Smooth muscle cell (in vitro differentiated cells): Measurements from ENCODE around the gene UGGT2. TPM values are rescaled to one million over a fixed set of nuclear protein-coding genes. Genes with fewer than 3 reads are reported as not detected.
"Not testable (repeated sequence)": the region's sequence is repeated elsewhere in the genome, so short reads cannot be mapped to it uniquely, and the experiment has no call there.

Experiments
- DNase-seq: peaks from one replicate; lab custom pipeline; 2025; ENCODE audit not compliant: unreplicated experiment; lab: John Stamatoyannopoulos, UW
- H2AFZ ChIP-seq: fragments of 200-600 bp; sonication (generic); 2 replicates; pipeline ENCODE4 v1.6.0; 2016; ENCODE audit warnings: antibody characterized with exemption, low read depth, mild to moderate bottlenecking
- H3F3A ChIP-seq: fragments of 200-600 bp; sonication (generic); 2 replicates; pipeline ENCODE4 v1.6.0; 2017; ENCODE audit warnings: antibody characterized with exemption, low read depth
- H3K27ac ChIP-seq: fragments of 200-600 bp; sonication (generic); 2 replicates; pipeline ENCODE4 v1.5.1; 2016; ENCODE audit warnings: low read depth, mild to moderate bottlenecking
- H3K27me3 ChIP-seq: fragments of 200-600 bp; sonication (generic); 2 replicates; pipeline ENCODE4 v1.6.1; 2016; ENCODE audit warnings: low read depth, mild to moderate bottlenecking
- H3K36me3 ChIP-seq: fragments of 200-600 bp; sonication (generic); 2 replicates; pipeline ENCODE4 v1.5.1; 2016; ENCODE audit warnings: low read depth
- H3K4me1 ChIP-seq: fragments of 200-600 bp; sonication (generic); 2 replicates; pipeline ENCODE4 v1.5.1; 2016; ENCODE audit warnings: low read depth
- H3K4me2 ChIP-seq: fragments of 200-600 bp; sonication (generic); 2 replicates; pipeline ENCODE4 v1.6.0; 2016; ENCODE audit warnings: mild to moderate bottlenecking
- H3K4me3 ChIP-seq: fragments of 200-600 bp; sonication (generic); 2 replicates; pipeline ENCODE4 v1.5.1; 2016; ENCODE audit warnings: mild to moderate bottlenecking
- H3K79me2 ChIP-seq: fragments of 200-600 bp; sonication (generic); 2 replicates; pipeline ENCODE4 v1.6.0; 2016; ENCODE audit warnings: low read depth, mild to moderate bottlenecking
- H3K9ac ChIP-seq: fragments of 200-600 bp; sonication (generic); 2 replicates; pipeline ENCODE4 v1.6.0; 2016; ENCODE audit warnings: low read depth
- H3K9me3 ChIP-seq: fragments of 200-600 bp; sonication (generic); replicated peaks from 2 replicates; pipeline ENCODE4 v1.5.1; 2016; ENCODE audit warnings: low read depth
- H4K20me1 ChIP-seq: fragments of 200-600 bp; sonication (generic); 2 replicates; pipeline ENCODE4 v1.6.0; 2016; ENCODE audit warnings: low read depth
- WGBS: methylation state at CpG from one replicate; pipeline ENCODE4 v1.1.7; 2016; ENCODE audit warnings: low lambda C conversion rate; 5-methylcytosine and 5-hydroxymethylcytosine counted together
- polyA plus RNA-seq: library from polyadenylated mRNA; unstranded; fragments of >200 nt; fragmentation: Nextera tagmentation; extraction: Ambion mirVana; gene quantifications from 2 replicates; pipeline ENCODE4 v1.2.1, GENCODE V29; 2016
- total RNA-seq: library from RNA; depleted of rRNA; stranded (reverse); fragments of >200 nt; gene quantifications from 2 replicates; pipeline ENCODE4 v1.2.3, GENCODE V29; 2014
- TF ChIP-seq, protein P1 (sequence below): fragments of 200-600 bp; sonication (generic); IDR thresholded peaks from 2 replicates; pipeline ENCODE4 v1.5.1; 2017; ENCODE audit warnings: borderline replicate concordance, mild to moderate bottlenecking, antibody characterized with exemption; ENCODE audit not compliant: insufficient read depth, poor library complexity, severe bottlenecking

Gene UGGT2
- total and polyA plus RNA-seq, 2 experiments from 2014 or later = 27.4 to 67.2 TPM

- no peaks in the 10 kb centered on the region for H3F3A ChIP-seq
- H3K27me3 ChIP-seq = no peaks in the 10 kb centered on the region
- no peak overlapping the region for H3K9ac ChIP-seq
- H2AFZ ChIP-seq = no peak overlapping the region
- no peaks in the 10 kb centered on the region for H4K20me1 ChIP-seq
- DNase-seq = no peak
- TF ChIP-seq, protein P1, sequence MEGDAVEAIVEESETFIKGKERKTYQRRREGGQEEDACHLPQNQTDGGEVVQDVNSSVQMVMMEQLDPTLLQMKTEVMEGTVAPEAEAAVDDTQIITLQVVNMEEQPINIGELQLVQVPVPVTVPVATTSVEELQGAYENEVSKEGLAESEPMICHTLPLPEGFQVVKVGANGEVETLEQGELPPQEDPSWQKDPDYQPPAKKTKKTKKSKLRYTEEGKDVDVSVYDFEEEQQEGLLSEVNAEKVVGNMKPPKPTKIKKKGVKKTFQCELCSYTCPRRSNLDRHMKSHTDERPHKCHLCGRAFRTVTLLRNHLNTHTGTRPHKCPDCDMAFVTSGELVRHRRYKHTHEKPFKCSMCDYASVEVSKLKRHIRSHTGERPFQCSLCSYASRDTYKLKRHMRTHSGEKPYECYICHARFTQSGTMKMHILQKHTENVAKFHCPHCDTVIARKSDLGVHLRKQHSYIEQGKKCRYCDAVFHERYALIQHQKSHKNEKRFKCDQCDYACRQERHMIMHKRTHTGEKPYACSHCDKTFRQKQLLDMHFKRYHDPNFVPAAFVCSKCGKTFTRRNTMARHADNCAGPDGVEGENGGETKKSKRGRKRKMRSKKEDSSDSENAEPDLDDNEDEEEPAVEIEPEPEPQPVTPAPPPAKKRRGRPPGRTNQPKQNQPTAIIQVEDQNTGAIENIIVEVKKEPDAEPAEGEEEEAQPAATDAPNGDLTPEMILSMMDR = no peak
- H3K79me2 ChIP-seq = no peaks in the 10 kb centered on the region
- no peak overlapping the region for H3K4me3 ChIP-seq
- no peaks in the 10 kb centered on the region for H3K36me3 ChIP-seq
- no peak overlapping the region for H3K4me2 ChIP-seq
- H3K4me1 ChIP-seq = no peaks in the 10 kb centered on the region
- no peak overlapping the region for H3K27ac ChIP-seq
- H3K9me3 ChIP-seq = no peaks in the 10 kb centered on the region
- 44% methylated on average over 2 of the region's 2 CpGs for WGBS
Measured at GRCh38 chr13:95797016-95797415, 256.2 kb downstream of the UGGT2 start.

DNA sequence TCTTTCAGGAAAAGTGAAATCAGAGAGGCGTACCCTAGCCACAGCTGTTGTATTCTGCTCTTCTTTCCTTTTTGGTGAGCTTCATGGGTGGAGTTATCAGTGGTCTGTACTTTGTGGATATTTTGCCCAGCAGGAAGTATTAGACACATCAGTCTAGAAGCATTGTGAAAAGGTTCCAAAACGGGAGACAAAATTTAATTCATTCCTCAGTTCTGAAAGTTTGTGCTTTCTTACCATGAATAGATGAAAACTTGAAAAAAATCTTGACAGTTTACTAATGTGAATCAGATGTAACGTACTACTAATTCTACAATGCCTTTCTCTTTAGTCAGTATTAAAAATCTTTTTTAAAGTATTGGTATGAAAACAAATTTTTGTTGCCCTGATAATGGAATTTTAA is 259.4 kb downstream of the UGGT2 start:
- no peak for DNase-seq
- 97% methylated on average over 3 of the region's 3 CpGs for WGBS
- no peak overlapping the region for H3K4me2 ChIP-seq
- no peaks in the 10 kb centered on the region for H3K27me3 ChIP-seq
- no peaks in the 10 kb centered on the region for H3K4me1 ChIP-seq
- H3K27ac ChIP-seq = no peak overlapping the region
- H3K79me2 ChIP-seq = no peaks in the 10 kb centered on the region
- H3F3A ChIP-seq = no peaks in the 10 kb centered on the region
- TF ChIP-seq, protein P1 = no peak
- no peaks in the 10 kb centered on the region for H3K9me3 ChIP-seq
- H3K36me3 ChIP-seq = peaks cover 5% of the 10 kb centered on the region
- no peak overlapping the region for H3K4me3 ChIP-seq
- H4K20me1 ChIP-seq = peaks cover 3% of the 10 kb centered on the region
- no peak overlapping the region for H3K9ac ChIP-seq
- no peak overlapping the region for H2AFZ ChIP-seq

- H3F3A ChIP-seq = no peaks in the 10 kb centered on the region
- H2AFZ ChIP-seq = no peak overlapping the region
- no peaks in the 10 kb centered on the region for H3K79me2 ChIP-seq
- no peaks in the 10 kb centered on the region for H3K9me3 ChIP-seq
- no peak overlapping the region for H3K27ac ChIP-seq
- no peak overlapping the region for H3K4me3 ChIP-seq
- H3K4me1 ChIP-seq = no peaks in the 10 kb centered on the region
- WGBS = 79% methylated on average over 3 of the region's 3 CpGs
- no peak overlapping the region for H3K4me2 ChIP-seq
- H3K27me3 ChIP-seq = no peaks in the 10 kb centered on the region
- TF ChIP-seq, protein P1 = no peak
- H3K9ac ChIP-seq = no peak overlapping the region
- H4K20me1 ChIP-seq = peaks cover 3% of the 10 kb centered on the region
- no peak for DNase-seq
- H3K36me3 ChIP-seq = peaks cover 5% of the 10 kb centered on the region
Measured at GRCh38 chr13:95793018-95793555, 260.1 kb downstream of the UGGT2 start.

DNA sequence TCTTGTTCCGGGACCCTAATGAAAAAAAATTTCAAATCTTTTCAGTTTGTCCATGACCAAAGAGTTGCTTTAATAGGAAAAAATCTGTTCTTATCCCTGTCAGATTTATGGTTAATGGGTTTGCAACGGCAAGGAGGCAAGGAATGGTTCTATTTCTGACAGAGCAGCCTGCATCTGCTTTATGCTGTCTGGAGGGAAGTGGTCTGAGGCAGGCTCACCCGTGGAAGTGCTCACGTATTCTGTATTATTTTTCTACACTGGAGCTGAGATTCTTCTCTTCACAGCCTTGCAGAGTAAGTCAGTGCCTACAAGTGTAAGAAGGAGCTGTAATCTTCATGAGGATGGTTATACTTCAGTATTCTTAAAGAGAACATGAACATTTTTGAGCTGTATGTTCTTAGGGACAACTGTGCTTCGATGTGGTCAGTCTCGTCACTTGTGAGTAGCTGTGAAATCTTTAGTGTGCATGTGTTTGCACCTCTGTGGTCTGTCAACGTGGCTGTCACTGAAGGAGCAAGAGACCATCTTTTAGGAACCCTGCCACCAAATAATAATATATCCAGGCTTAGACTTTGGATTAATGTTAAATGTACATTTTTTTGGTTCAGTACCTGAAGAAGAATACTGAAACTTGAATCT is 262.0 kb downstream of the UGGT2 start:
- Histone ChIP-seq H3K79me2 (no peaks in the 10 kb centered on the region), H3K4me2 (no peak overlapping the region), H4K20me1 (peaks cover 3% of the 10 kb centered on the region), H3K36me3 (peaks cover 5% of the 10 kb centered on the region), H3K4me3 (no peak overlapping the region), H3K9ac (no peak overlapping the region), H3K9me3 (no peaks in the 10 kb centered on the region), H3K27ac (no peak overlapping the region), H2AFZ (no peak overlapping the region), H3K4me1 (no peaks in the 10 kb centered on the region), H3F3A (no peaks in the 10 kb centered on the region), H3K27me3 (no peaks in the 10 kb centered on the region)
- TF ChIP-seq, protein P1 = no peak
- 88% methylated on average over 7 of the region's 7 CpGs for WGBS
- no peak for DNase-seq

DNA sequence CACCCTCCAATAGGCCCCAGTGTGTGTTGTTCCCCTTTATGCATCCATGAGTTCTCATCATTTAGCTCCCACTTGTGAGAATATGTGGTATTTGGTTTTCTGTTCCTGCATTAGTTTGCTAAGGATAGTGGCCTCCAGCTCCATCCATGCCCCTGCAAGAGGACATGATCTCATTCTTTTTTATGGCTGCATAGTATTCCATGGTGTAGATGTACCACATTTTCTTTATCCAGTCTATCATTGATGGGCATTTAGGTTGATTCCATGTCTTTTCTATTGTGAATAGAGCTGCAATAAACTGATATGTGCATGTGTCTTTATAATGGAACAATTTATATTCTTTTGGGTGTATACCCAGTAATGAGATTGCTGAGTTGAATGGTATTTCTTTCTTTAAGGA is 263.9 kb downstream of the UGGT2 start:
- H3K36me3 ChIP-seq, H3K4me1 ChIP-seq, H3K9ac ChIP-seq, H3K27ac ChIP-seq, H3K79me2 ChIP-seq, H3K27me3 ChIP-seq, DNase-seq, H3K4me3 ChIP-seq, H3K4me2 ChIP-seq, H3F3A ChIP-seq, H2AFZ ChIP-seq, H4K20me1 ChIP-seq, H3K9me3 ChIP-seq: not testable (repeated sequence)
